ENCODE data around the gene UCP2. TPM values are rescaled to one million over a fixed set of nuclear protein-coding genes. Genes with fewer than 3 reads are reported as not detected.

Gene UCP2
- total and polyA plus RNA-seq, 2 experiments from 2014 or later, result 60.1 to 76.9 TPM

GRCh38 chr11:74019860-74020259, 37.2 kb upstream of the UCP2 start:
- no peak overlapping the region for H3K27ac ChIP-seq (ENCODE audit: low read depth)
- no peak overlapping the region for H3K4me2 ChIP-seq
- H3K27me3 ChIP-seq (ENCODE audit: insufficient read depth), result no peaks in the 10 kb centered on the region
- no peak for ATAC-seq
- Mint-ChIP-seq H3K27me3 (ENCODE audit: insufficient read depth, low read depth, poor library complexity) (peaks cover 3% of the 10 kb centered on the region), H3K27ac (no peak overlapping the region), H3K36me3 (ENCODE audit: low read depth) (peaks cover 13% of the 10 kb centered on the region), H3K9me3 (no peaks in the 10 kb centered on the region), H3K4me1 (peaks cover 7% of the 10 kb centered on the region), H3K4me3 (no peak overlapping the region)
- TF ChIP-seq EZH2 (IDR thresholded peaks at IDR 0.05; ENCODE audit: low read depth, unreplicated experiment) (no peak), ZNF462 (CRISPR knock-in tag; IDR thresholded peaks at IDR 0.05) (no peak), CREB1 (CRISPR knock-in tag; IDR thresholded peaks at IDR 0.05; ENCODE audit: low read depth) (no peak), JUNB (IDR thresholded peaks at IDR 0.05; ENCODE audit: unreplicated experiment) (no peak), ETS1 (IDR thresholded peaks at IDR 0.05) (no peak), NANOG (IDR thresholded peaks at IDR 0.05; ENCODE audit: borderline replicate concordance) (no peak)
- no peak overlapping the region for H3K4me3 ChIP-seq
- H3K4me1 ChIP-seq (ENCODE audit: insufficient read depth), result no peaks in the 10 kb centered on the region
- no peaks in the 10 kb centered on the region for H4K20me1 ChIP-seq (replicated peaks; ENCODE audit: insufficient read depth)
- H3K9me2 ChIP-seq (ENCODE audit: insufficient read depth), result no peaks in the 10 kb centered on the region; the same call in 1 of the 2 replicates
- no peaks in the 10 kb centered on the region for H3K36me3 ChIP-seq (ENCODE audit: insufficient read depth)
- H3F3A ChIP-seq (replicated peaks; ENCODE audit: low read depth), result no peaks in the 10 kb centered on the region
- DNase-seq (ENCODE audit: low spot score), result no peak
- H3K79me2 ChIP-seq (replicated peaks; ENCODE audit: insufficient read depth), result no peaks in the 10 kb centered on the region
- H2AFZ ChIP-seq, result no peak overlapping the region

Measured in GM23338 (cell line).